ENCODE measurements around the gene ADAM21.

DNA sequence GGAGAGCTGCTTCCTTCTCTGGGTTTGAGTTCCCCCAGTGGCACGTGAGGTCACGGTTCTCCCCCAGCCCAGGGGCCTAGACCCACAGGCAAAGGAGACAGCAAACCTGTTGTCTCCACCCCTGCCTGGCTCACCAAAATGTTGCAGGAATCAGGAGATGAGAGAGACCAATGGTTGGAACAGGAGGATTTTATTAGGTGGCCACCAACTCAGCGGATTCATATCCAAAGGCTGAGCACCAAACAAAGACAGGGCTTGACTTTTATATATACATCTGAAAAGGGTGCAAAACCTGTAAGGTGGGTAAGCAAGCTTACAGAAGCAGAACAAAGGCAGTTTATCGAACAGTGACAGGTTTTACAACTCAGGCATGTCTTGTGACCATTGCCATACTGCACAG, 9.2 kb upstream of the ADAM21 start:
- TF ChIP-seq POLR2A (IDR thresholded peaks at IDR 0.05; ENCODE audit: low read length) (no peak), RFX5 (IDR thresholded peaks at IDR 0.05) (no peak), CTCF (IDR thresholded peaks at IDR 0.05) (no peak), KDM5A (IDR thresholded peaks at IDR 0.05) (no peak), POLR2AphosphoS2 (conservative IDR thresholded peaks at IDR 0.05; ENCODE audit: low read length) (no peak), ESRRA (IDR thresholded peaks at IDR 0.05; ENCODE audit: borderline replicate concordance, low read length) (no peak), CHD2 (IDR thresholded peaks at IDR 0.05; ENCODE audit: low read length, partially characterized antibody) (no peak), HDAC2 (IDR thresholded peaks at IDR 0.05) (no peak), RCOR1 (IDR thresholded peaks at IDR 0.05; ENCODE audit: low read depth, low read length) (no peak), KDM1A (IDR thresholded peaks at IDR 0.05; ENCODE audit: low read depth) (no peak), ZC3H11A (IDR thresholded peaks at IDR 0.05) (no peak), RAD21 (conservative IDR thresholded peaks at IDR 0.05 in 1 of 2, IDR thresholded peaks at IDR 0.05 in 1 of 2) (no peak), CBX2 (IDR thresholded peaks at IDR 0.05; ENCODE audit: borderline replicate concordance, low read depth) (no peak)

Measured in A549 (cell line).